Fibroblast of mammary gland (primary cell): ENCODE data around the gene SLX4IP.

Source experiments
- DNase-seq: peaks from one replicate; pipeline ENCODE4 v3.0.0-alpha.2; 2010; ENCODE audit warnings: low read depth
- H3K4me3 ChIP-seq: 2 replicates; pipeline ENCODE4 v1.5.1; 2011; ENCODE audit warnings: low read depth, mild to moderate bottlenecking, low read length, moderate library complexity; ENCODE audit not compliant: control insufficient read depth
- TF ChIP-seq, protein P1 (sequence below): conservative IDR thresholded peaks from 2 replicates; pipeline ENCODE4 v1.5.1; 2011; ENCODE audit warnings: low read depth, low read length, inconsistent platforms; ENCODE audit not compliant: control insufficient read depth, insufficient read depth

SLX4IP gene

DNA sequence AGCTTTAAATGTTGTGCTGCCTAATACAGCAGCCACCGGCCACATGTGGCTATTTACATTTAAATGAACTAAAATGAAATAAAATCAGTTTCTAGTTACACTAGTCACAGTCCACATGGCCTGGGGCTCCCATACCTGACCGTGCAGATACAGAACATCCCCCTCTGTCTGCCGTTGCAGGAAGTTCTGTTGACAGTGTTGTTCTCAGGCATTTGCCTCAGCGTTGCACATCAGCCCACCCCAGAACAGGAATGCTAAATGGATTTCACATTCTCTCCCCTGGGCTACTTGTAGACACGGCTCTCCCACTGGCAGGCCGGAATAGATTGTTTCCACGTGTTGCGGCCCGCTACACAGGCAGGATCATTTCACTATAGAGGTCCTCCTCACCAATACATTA is 212.4 kb downstream of the SLX4IP start:
- DNase-seq, result peak; percentile 38
- no peak overlapping the region for H3K4me3 ChIP-seq
- TF ChIP-seq, protein P1, sequence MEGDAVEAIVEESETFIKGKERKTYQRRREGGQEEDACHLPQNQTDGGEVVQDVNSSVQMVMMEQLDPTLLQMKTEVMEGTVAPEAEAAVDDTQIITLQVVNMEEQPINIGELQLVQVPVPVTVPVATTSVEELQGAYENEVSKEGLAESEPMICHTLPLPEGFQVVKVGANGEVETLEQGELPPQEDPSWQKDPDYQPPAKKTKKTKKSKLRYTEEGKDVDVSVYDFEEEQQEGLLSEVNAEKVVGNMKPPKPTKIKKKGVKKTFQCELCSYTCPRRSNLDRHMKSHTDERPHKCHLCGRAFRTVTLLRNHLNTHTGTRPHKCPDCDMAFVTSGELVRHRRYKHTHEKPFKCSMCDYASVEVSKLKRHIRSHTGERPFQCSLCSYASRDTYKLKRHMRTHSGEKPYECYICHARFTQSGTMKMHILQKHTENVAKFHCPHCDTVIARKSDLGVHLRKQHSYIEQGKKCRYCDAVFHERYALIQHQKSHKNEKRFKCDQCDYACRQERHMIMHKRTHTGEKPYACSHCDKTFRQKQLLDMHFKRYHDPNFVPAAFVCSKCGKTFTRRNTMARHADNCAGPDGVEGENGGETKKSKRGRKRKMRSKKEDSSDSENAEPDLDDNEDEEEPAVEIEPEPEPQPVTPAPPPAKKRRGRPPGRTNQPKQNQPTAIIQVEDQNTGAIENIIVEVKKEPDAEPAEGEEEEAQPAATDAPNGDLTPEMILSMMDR, result peak; percentile 37

DNA sequence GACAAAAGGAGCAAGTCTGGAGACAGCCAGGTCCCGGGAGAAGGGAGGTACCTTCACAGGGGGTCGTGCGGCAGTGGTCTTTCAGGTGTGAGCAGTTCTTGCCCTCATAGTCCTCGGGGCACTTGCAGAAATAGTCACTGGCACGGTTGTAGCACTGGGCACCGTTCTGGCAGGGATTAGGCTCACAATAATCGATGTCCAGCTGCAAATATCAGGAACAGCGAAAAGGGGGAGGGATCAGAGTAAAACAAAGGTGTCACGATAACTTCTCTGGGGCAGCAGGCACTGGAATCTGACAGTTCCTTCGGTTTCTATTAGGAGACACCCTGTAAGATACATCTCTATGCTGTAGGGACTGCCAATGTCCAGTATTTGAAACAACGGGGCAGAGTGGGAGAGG is 212.8 kb downstream of the SLX4IP start:
- H3K4me3 ChIP-seq, result no peak overlapping the region
- TF ChIP-seq, protein P1, result no peak
- DNase-seq, result no peak

DNA sequence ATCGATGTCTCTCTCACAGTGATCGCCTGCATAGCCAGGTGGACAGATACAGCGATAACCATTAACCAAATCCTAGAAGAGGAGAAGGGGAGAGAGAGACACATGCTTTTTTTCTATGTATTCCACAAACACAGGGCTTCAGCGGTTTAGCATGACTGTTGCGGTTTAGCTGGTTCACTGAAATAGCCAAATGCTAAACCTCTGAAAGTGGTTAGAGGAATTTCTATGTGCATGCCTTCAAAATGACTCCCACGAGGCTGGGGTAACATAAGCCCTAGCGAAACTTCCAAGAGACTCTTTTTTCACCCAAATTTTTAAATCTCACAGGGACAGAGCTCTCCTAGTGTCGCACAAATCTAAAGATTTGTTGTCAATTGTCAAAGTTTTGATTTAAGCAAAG is 213.5 kb downstream of the SLX4IP start:
- H3K4me3 ChIP-seq, result no peak overlapping the region
- peak; percentile 37 for DNase-seq
- TF ChIP-seq, protein P1, result no peak

DNA sequence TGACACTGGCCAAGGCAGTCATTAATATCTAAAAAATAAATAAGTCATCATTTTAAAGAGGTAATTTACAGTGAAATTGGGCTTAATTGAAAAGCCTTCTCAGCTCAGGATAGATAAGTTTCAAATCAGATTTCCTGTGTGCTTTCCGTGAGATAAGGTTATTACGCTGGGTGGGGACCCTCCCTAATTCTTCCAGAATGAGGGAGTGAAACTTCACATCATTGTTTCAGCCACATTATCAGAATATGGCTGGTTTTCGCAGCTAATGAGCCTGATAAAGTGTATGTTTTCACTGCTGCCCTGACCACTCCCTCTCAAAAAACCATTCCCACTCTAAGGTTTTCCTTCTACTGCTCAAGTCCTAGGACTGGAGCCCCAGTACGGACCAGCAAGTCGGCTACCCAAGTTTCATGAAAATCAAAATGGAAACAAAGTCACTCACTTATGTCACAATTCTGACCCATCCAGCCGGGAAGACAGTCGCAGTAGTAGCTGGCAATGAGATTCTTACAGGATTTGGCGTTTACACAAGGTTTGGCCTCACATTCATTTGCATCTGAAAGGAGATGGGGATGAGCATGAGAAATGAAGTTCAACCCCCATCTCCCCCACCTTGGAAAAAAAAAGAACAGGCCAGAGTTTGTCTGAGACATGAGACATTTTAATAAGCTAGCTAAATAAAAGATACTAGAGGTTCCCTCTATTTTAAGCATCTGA is 214.1 kb downstream of the SLX4IP start:
- TF ChIP-seq, protein P1, result no peak
- H3K4me3 ChIP-seq, result no peak overlapping the region
- no peak for DNase-seq

DNA sequence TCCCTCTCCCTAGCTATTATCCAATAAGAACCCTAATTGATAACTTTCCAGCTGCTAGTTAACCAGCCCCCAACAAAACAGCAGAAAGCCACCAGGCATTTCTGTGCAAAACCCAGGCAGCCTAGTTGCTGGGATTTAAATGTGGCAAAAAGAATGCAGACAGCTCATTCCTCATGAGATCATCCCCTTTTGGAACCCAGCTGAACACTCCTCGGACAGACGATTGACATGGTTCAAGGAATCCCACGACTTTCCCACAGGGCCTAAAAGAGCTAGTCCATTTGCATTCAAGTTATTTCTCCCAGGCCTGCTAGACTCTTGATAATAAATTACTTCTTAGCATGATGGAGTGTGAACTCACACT is 214.7 kb downstream of the SLX4IP start:
- DNase-seq, result no peak
- TF ChIP-seq, protein P1, result no peak
- H3K4me3 ChIP-seq, result no peak overlapping the region

DNA sequence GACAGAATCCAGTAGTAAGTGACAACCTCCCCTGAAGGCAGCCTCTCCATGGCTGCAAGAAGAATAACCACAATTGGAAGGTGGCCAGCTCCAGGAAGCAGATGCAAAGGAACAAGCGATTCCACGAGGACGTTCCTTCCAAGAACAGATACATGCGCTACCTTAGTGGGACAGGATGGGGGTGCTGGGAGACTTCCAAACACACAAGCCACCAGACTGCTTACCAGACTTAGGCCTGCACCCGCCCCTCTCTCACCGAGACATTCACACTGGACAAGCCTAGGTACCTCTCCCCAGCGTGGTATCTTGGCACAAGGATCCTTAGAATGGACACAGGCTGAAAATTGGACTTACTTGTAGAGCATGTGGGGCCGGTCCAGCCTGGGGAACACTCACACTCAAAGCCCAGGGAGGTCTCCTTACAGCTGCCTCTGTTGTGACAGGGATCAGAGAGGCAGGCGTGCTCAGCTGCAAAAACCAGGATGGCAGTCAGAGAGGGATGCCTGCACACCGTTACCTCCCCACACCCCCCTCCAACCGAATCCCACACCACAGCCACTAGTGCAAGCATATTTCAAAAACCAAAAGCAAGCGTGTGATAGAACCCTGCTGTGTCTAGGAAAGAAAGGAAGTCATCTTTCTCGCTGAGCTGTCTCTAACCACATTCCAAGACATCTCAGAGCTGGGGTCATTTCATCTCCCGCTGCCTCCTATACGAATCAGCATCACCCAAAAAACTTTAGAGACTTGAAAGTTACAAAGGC is 216.3 kb downstream of the SLX4IP start:
- TF ChIP-seq, protein P1, result no peak
- DNase-seq, result peak; percentile 33

More for the DNA sequence above, 216.3 kb downstream of the SLX4IP start:
- no peak overlapping the region for H3K4me3 ChIP-seq
